ENCODE measurements around the gene PTGDS.

Gene PTGDS

GRCh38 chr9:136946228-136947027 lies 30.9 kb upstream of the PTGDS start:
- DNase-seq: no peak

GRCh38 chr9:136947028-136947891 lies 30.0 kb upstream of the PTGDS start:
- DNase-seq: no peak

GRCh38 chr9:136947955-136948510 lies 29.3 kb upstream of the PTGDS start:
- DNase-seq: no peak

- no peak for DNase-seq
These were observed 28.0 kb upstream of the PTGDS start for GRCh38 chr9:136949239-136949816.

GRCh38 chr9:136949817-136950655 lies 27.3 kb upstream of the PTGDS start:
- peak; percentile 97 for DNase-seq

GRCh38 chr9:136950656-136951276 lies 26.5 kb upstream of the PTGDS start:
- no peak for DNase-seq

- no peak for DNase-seq
These were observed 25.6 kb upstream of the PTGDS start, which contains the start of gene LCN12 for GRCh38 chr9:136951541-136952320. LCN12 (plus strand) TSS chr9:136952273; CDS start chr9:136952328, 55 bp downstream.

- no peak for DNase-seq
These were observed 24.9 kb upstream of the PTGDS start for GRCh38 chr9:136952321-136952850.

GRCh38 chr9:136952876-136953770 lies 24.2 kb upstream of the PTGDS start:
- no peak for DNase-seq

GRCh38 chr9:136953771-136954269 lies 23.5 kb upstream of the PTGDS start:
- DNase-seq: no peak

GRCh38 chr9:136954270-136955083 lies 22.8 kb upstream of the PTGDS start:
- DNase-seq: no peak

GRCh38 chr9:136955202-136955942 lies 21.9 kb upstream of the PTGDS start:
- DNase-seq: no peak

- DNase-seq: no peak
These were observed 21.4 kb upstream of the PTGDS start for GRCh38 chr9:136955943-136956335.

- DNase-seq: no peak
These were observed 20.7 kb upstream of the PTGDS start for GRCh38 chr9:136956604-136957003.

- no peak for DNase-seq
These were observed 19.8 kb upstream of the PTGDS start for GRCh38 chr9:136957461-136957860.

- no peak for DNase-seq
These were observed 19.4 kb upstream of the PTGDS start for GRCh38 chr9:136957901-136958300.

- no peak for DNase-seq
These were observed 18.8 kb upstream of the PTGDS start for GRCh38 chr9:136958473-136958872.

Data from activated CD4-positive, CD25-positive, alpha-beta regulatory T cell treated with anti-CD3 and anti-CD28 coated beads, Interleukin-2, amount 50 U/mL, for 72 hours (primary cell).